Peyer's patch (tissue), 4 donors: ENCODE data around the gene SORCS3.

ENCODE experiments used
- POLR2A ChIP-seq, 2 donors: fragments of 450-650 bp; IDR thresholded peaks; one replicate each; pipeline ENCODE4 v1.5.1; 2017; ENCODE audit warnings: antibody characterized with exemption in 2 of 2, mild to moderate bottlenecking in 2 of 2, moderate library complexity in 2 of 2
- TF ChIP-seq, protein P1 (sequence below), 6 experiments: fragments of 450-650 bp in 4 of 6; fragments of 200-600 bp in 2 of 6; sonication (generic) in 1 of 6; IDR thresholded peaks; one replicate each; pipeline ENCODE4 v1.5.1; 2017 to 2019; ENCODE audit warnings: antibody characterized with exemption in 6 of 6, mild to moderate bottlenecking in 3 of 6, moderate library complexity in 1 of 6

DNA sequence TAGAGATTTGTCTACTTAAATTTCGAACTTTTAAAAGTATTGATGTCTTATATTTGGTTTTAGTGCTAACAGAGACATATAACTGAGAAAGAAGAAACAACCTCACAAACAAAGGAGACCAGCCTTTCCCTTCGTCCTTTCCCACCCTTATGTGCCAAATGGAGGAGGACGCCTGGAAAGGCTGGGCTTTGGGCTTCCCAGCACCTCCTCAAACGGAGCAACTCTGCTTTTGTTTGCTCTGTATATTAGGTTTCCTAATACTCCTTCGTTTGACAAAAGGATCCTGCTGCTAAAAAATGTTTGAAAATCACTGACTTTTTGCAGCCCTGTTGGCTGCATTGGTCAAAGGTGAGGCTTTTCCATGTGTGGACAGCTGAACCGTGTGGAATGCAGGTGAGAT lies 471.8 kb downstream of the SORCS3 start:
- TF ChIP-seq POLR2A (IDR thresholded peaks at IDR 0.05), result no peak
- TF ChIP-seq, protein P1, sequence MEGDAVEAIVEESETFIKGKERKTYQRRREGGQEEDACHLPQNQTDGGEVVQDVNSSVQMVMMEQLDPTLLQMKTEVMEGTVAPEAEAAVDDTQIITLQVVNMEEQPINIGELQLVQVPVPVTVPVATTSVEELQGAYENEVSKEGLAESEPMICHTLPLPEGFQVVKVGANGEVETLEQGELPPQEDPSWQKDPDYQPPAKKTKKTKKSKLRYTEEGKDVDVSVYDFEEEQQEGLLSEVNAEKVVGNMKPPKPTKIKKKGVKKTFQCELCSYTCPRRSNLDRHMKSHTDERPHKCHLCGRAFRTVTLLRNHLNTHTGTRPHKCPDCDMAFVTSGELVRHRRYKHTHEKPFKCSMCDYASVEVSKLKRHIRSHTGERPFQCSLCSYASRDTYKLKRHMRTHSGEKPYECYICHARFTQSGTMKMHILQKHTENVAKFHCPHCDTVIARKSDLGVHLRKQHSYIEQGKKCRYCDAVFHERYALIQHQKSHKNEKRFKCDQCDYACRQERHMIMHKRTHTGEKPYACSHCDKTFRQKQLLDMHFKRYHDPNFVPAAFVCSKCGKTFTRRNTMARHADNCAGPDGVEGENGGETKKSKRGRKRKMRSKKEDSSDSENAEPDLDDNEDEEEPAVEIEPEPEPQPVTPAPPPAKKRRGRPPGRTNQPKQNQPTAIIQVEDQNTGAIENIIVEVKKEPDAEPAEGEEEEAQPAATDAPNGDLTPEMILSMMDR (IDR thresholded peaks at IDR 0.05), result no peak
